ENCODE measurements around the gene USE1. TPM values are rescaled to one million over a fixed set of nuclear protein-coding genes. Genes with fewer than 3 reads are reported as not detected.

Gene USE1, protein sequence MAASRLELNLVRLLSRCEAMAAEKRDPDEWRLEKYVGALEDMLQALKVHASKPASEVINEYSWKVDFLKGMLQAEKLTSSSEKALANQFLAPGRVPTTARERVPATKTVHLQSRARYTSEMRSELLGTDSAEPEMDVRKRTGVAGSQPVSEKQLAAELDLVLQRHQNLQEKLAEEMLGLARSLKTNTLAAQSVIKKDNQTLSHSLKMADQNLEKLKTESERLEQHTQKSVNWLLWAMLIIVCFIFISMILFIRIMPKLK
- total RNA-seq (2021; fragmentation: NEBNext Ultra II Directional; extraction: Animal tissue kit (Norgen Biotek cat#: 25700)), result 10 to 100 TPM; 23.5 to 29.3 (median 25.7) TPM
- long read RNA-seq, partial matches to known transcripts, result 1 of 4 reads
- long read RNA-seq, other reads (novel, unspliced or antisense), result 0 of 4 reads

DNA sequence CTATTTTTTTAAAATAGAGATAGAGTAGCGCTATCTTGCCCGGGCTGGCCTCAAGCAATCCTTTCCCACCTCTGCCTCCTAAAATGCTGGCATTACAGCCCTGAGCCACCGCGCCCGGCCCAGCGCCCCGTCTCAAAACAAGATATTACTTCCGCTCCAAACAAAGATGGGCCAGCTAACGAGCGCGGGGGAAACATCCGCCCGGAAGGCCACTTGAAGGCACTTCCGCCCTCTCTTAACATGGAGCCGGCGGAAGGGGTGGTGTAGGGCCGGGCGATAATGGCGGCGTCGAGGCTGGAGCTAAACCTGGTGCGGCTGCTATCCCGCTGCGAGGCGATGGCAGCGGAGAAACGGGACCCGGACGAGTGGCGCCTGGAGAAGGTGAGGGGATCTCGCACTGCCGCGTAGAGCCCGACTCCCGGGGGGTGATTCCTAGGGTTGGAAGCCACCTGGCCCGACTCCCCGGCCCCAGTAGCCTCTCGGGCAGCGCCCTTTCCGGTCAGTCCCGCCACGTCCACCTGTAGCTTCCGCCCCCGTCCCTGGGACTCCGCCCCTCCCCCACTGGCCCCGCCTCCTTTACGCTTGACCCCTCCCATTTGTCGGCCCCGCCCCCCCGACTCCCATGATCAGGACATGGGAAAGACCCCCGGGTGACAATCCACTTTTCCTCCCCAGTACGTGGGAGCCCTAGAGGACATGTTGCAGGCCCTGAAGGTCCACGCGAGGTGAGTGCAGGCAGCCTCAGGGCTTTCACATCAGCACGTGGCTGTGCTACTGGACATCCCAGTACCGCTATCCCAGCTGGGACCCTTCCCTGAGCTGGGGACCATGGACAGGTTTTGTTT, at the start of gene USE1:
Gene USE1, plus strand, starts transcription at position 231 of the 845 bp plus-strand sequence. Its CDS starts 49 bp downstream, at position 280.
- H3K27ac Mint-ChIP-seq, result peak within 1 kb of the TSS; percentile 94
- no peaks in the 10 kb centered on the region for H3K9me3 Mint-ChIP-seq

DNA sequence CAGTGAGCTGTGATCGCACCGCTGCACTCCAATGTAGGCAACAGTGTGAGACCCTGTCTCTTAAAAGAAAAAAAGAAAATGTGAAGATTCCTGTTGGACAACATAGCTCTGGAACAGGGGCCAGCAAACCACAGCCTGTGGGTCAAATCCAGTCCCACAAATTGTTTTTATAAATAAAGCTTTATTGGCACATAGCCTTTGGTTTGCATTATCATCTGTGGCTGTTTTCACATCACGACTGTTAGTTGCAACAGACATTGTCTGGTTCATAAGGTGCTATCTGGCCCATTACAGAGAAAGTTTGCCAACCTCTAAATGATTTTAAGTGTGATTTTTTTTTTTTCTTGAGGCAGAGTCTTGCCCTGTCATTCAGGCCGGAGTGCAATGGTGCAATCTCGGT, 49.4 kb upstream of the USE1 start:
- Mint-ChIP-seq H3K4me3 (no peak overlapping the region), H3K9me3 (no peaks in the 10 kb centered on the region), H3K4me1 (ENCODE audit: low read depth) (no peaks in the 10 kb centered on the region), H3K36me3 (ENCODE audit: low read depth) (peaks cover 40% of the 10 kb centered on the region), H3K27ac (no peak overlapping the region), H3K27me3 (ENCODE audit: insufficient read depth) (no peaks in the 10 kb centered on the region; the same call in 1 of the 2 replicates)
- TF ChIP-seq, protein P1, sequence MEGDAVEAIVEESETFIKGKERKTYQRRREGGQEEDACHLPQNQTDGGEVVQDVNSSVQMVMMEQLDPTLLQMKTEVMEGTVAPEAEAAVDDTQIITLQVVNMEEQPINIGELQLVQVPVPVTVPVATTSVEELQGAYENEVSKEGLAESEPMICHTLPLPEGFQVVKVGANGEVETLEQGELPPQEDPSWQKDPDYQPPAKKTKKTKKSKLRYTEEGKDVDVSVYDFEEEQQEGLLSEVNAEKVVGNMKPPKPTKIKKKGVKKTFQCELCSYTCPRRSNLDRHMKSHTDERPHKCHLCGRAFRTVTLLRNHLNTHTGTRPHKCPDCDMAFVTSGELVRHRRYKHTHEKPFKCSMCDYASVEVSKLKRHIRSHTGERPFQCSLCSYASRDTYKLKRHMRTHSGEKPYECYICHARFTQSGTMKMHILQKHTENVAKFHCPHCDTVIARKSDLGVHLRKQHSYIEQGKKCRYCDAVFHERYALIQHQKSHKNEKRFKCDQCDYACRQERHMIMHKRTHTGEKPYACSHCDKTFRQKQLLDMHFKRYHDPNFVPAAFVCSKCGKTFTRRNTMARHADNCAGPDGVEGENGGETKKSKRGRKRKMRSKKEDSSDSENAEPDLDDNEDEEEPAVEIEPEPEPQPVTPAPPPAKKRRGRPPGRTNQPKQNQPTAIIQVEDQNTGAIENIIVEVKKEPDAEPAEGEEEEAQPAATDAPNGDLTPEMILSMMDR (IDR thresholded peaks at IDR 0.05), result no peak
- no peak for DNase-seq

More for the DNA sequence above, at the start of gene USE1:
- TF ChIP-seq, protein P1 (IDR thresholded peaks at IDR 0.05), result no peak
- Mint-ChIP-seq H3K36me3 (ENCODE audit: low read depth) (peaks cover 30% of the 10 kb centered on the region), H3K4me1 (ENCODE audit: low read depth) (peaks cover 25% of the 10 kb centered on the region), H3K27me3 (ENCODE audit: insufficient read depth) (peaks cover 3% of the 10 kb centered on the region; the same call in 1 of the 2 replicates), H3K4me3 (peak within 1 kb of the TSS; percentile 89)
- peak; percentile 76 for DNase-seq

DNA sequence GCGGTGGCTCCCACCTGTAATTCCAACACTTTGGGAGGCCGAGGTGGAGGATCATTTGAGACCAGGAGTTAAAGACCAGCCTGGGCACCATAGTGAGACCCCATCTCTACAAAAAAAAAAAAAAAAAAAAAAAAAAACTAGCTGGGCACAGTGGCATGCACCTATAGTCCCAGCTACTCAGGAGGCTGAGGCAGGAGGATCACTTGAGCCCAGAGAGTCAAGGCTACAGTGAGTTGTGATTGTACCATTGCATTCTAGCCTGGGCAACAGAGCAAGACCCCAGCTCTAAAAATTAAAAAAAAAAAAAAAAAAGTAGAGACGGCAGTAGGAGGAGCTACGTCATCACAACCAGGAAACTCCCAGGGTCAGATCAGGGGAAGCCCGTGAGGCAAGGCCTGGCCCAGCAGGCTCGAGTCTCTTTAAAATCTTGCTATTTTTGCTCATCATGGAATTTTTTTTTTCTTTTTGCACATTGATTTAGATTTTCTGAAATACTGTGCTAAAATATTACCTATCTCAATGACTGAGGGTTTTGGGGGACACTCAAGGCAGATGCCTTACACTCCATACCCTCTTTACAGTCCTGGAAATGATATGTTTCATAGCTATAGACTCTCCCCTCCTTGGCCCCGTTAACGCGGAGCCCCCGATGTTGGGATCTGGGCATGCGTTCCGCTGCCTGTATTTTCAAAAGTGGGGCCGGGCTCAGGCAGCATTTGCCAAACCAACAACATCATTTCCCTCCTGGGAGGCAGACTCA, 44.4 kb upstream of the USE1 start:
- peaks cover 22% of the 10 kb centered on the region for H3K36me3 Mint-ChIP-seq (ENCODE audit: low read depth)
- no peak for DNase-seq
- H3K4me3 Mint-ChIP-seq, result no peak overlapping the region
- TF ChIP-seq, protein P1 (IDR thresholded peaks at IDR 0.05), result no peak
- H3K9me3 Mint-ChIP-seq, result no peaks in the 10 kb centered on the region
- H3K27me3 Mint-ChIP-seq (ENCODE audit: insufficient read depth), result no peaks in the 10 kb centered on the region; the same call in 1 of the 2 replicates
- no peak overlapping the region for H3K27ac Mint-ChIP-seq
- H3K4me1 Mint-ChIP-seq (ENCODE audit: low read depth), result peaks cover 9% of the 10 kb centered on the region

DNA sequence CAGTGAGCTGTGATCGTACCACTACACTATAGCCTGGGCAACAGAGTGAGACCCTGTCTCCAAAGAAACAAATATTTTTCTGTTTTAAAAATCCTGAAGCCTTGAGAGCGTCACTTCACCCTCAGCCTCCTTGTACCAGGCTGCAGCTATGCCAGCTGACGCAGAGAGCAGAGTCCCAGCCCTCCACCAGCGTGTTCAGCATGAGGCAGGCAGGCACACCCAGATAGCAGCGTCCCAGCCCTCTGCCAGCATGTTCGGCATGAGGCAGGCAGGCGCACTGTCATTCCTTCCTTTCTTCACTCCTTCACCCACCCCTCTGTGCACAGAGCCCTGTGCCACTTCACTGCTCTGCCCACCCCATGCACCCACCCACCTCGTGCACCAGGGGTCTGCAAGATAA, 43.3 kb upstream of the USE1 start:
- Mint-ChIP-seq H3K27ac (no peak overlapping the region), H3K4me1 (ENCODE audit: low read depth) (peaks cover 9% of the 10 kb centered on the region), H3K27me3 (ENCODE audit: insufficient read depth) (no peaks in the 10 kb centered on the region; the same call in 1 of the 2 replicates), H3K36me3 (ENCODE audit: low read depth) (peaks cover 26% of the 10 kb centered on the region), H3K4me3 (no peak overlapping the region), H3K9me3 (no peaks in the 10 kb centered on the region)
- DNase-seq, result no peak
- TF ChIP-seq, protein P1 (IDR thresholded peaks at IDR 0.05), result no peak

Measured in HFFc6 (cell line).